ENCODE measurements around the gene DENR.

DNA sequence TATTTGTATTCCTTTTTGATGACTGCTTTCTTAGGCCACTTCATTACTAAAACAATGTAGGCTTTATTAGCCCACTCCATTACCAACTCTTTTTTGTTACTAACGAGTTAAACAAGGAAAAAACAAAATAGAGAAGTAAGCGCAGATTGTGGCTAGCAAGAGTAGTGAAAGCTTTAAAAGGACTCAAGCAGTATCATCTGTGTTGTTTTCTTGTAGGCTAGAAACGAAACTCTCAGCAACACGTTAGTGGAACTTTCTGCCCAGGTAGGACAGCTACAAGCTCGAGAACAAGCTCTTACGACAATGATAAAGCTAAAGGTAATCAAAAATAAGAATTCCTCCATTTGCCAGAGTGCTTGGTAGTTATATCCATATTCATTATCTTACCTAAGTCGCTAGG lies 32.9 kb downstream of the DENR start:
- TF ChIP-seq, protein P1, sequence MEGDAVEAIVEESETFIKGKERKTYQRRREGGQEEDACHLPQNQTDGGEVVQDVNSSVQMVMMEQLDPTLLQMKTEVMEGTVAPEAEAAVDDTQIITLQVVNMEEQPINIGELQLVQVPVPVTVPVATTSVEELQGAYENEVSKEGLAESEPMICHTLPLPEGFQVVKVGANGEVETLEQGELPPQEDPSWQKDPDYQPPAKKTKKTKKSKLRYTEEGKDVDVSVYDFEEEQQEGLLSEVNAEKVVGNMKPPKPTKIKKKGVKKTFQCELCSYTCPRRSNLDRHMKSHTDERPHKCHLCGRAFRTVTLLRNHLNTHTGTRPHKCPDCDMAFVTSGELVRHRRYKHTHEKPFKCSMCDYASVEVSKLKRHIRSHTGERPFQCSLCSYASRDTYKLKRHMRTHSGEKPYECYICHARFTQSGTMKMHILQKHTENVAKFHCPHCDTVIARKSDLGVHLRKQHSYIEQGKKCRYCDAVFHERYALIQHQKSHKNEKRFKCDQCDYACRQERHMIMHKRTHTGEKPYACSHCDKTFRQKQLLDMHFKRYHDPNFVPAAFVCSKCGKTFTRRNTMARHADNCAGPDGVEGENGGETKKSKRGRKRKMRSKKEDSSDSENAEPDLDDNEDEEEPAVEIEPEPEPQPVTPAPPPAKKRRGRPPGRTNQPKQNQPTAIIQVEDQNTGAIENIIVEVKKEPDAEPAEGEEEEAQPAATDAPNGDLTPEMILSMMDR (IDR thresholded peaks at IDR 0.05; ENCODE audit: insufficient read depth, low read length) = no peak
- TF ChIP-seq POLR2AphosphoS5 (IDR thresholded peaks at IDR 0.05; ENCODE audit: low read depth) = no peak
- TF ChIP-seq, protein P2, sequence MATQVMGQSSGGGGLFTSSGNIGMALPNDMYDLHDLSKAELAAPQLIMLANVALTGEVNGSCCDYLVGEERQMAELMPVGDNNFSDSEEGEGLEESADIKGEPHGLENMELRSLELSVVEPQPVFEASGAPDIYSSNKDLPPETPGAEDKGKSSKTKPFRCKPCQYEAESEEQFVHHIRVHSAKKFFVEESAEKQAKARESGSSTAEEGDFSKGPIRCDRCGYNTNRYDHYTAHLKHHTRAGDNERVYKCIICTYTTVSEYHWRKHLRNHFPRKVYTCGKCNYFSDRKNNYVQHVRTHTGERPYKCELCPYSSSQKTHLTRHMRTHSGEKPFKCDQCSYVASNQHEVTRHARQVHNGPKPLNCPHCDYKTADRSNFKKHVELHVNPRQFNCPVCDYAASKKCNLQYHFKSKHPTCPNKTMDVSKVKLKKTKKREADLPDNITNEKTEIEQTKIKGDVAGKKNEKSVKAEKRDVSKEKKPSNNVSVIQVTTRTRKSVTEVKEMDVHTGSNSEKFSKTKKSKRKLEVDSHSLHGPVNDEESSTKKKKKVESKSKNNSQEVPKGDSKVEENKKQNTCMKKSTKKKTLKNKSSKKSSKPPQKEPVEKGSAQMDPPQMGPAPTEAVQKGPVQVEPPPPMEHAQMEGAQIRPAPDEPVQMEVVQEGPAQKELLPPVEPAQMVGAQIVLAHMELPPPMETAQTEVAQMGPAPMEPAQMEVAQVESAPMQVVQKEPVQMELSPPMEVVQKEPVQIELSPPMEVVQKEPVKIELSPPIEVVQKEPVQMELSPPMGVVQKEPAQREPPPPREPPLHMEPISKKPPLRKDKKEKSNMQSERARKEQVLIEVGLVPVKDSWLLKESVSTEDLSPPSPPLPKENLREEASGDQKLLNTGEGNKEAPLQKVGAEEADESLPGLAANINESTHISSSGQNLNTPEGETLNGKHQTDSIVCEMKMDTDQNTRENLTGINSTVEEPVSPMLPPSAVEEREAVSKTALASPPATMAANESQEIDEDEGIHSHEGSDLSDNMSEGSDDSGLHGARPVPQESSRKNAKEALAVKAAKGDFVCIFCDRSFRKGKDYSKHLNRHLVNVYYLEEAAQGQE (IDR thresholded peaks at IDR 0.05; ENCODE audit: insufficient replicate concordance, low read depth) = no peak
- no peak for TF ChIP-seq GABPA (IDR thresholded peaks at IDR 0.05; ENCODE audit: low read depth)

All from HL-60 (cell line).